Measurements from ENCODE around the gene LPCAT3. TPM values are rescaled to one million over a fixed set of nuclear protein-coding genes. Genes with fewer than 3 reads are reported as not detected.

Gene LPCAT3
- total RNA-seq, 1 donor from 2014 or later: 40.2 TPM

DNA sequence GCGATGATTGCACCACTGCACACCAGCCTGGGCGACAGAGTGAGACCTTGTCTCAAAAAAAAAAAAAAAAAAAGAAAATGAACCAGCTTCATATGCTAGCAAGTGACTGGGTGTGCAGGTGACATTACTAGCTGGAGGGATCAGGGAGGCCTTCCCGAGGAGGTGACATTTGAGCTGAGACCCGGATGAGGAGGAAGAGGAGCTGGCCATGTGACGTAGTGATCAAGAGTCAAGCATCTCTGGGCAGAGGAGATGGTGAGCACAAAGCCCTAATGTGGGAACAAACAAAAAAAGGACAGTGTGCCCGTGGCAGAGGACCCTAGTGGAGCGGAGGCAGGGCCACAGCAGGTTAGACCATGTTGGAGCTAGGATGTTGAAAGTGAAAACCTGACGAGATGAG is 70.7 kb downstream of the LPCAT3 start:
- no peak for DNase-seq (ENCODE audit: low spot score)
- Mint-ChIP-seq H3K4me3 (ENCODE audit: unreplicated experiment) (no peak overlapping the region), H3K27ac (ENCODE audit: unreplicated experiment) (peak overlapping the region; percentile 26), H3K36me3 (ENCODE audit: low read depth, unreplicated experiment) (peaks cover 7% of the 10 kb centered on the region), H3K4me1 (ENCODE audit: unreplicated experiment) (peaks cover 32% of the 10 kb centered on the region), H3K9me3 (ENCODE audit: unreplicated experiment) (no peaks in the 10 kb centered on the region), H3K27me3 (ENCODE audit: unreplicated experiment) (peaks cover 32% of the 10 kb centered on the region)
- TF ChIP-seq, protein P1, sequence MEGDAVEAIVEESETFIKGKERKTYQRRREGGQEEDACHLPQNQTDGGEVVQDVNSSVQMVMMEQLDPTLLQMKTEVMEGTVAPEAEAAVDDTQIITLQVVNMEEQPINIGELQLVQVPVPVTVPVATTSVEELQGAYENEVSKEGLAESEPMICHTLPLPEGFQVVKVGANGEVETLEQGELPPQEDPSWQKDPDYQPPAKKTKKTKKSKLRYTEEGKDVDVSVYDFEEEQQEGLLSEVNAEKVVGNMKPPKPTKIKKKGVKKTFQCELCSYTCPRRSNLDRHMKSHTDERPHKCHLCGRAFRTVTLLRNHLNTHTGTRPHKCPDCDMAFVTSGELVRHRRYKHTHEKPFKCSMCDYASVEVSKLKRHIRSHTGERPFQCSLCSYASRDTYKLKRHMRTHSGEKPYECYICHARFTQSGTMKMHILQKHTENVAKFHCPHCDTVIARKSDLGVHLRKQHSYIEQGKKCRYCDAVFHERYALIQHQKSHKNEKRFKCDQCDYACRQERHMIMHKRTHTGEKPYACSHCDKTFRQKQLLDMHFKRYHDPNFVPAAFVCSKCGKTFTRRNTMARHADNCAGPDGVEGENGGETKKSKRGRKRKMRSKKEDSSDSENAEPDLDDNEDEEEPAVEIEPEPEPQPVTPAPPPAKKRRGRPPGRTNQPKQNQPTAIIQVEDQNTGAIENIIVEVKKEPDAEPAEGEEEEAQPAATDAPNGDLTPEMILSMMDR (IDR thresholded peaks at IDR 0.05; ENCODE audit: unreplicated experiment): no peak

DNA sequence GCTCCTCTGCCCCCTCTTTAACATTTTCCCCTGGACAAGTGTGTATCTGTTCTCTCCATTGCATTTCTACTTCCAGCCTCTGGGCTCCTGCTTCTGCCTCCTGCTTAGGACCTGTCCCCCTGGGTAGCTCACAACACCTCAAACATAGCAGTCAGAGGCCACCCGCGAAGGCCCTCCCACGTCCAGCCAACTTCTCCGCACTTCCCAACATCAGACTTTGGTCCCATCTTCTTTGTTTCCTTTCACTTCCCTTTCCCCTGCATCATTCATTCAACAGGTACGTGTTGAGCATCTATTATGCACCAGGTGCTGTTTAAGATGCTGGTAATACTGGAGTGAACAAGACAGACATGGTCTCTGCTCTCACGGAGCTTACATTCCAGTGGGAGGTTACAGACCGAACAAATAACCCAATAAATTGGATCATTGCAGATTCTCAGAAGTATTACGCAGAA is 71.3 kb downstream of the LPCAT3 start:
- Mint-ChIP-seq H3K27me3 (ENCODE audit: unreplicated experiment) (peaks cover 37% of the 10 kb centered on the region), H3K36me3 (ENCODE audit: low read depth, unreplicated experiment) (peaks cover 10% of the 10 kb centered on the region), H3K9me3 (ENCODE audit: unreplicated experiment) (no peaks in the 10 kb centered on the region), H3K27ac (ENCODE audit: unreplicated experiment) (peak overlapping the region; percentile 67), H3K4me3 (ENCODE audit: unreplicated experiment) (peak overlapping the region; percentile 85), H3K4me1 (ENCODE audit: unreplicated experiment) (peaks cover 30% of the 10 kb centered on the region)
- DNase-seq (ENCODE audit: low spot score): no peak
- TF ChIP-seq, protein P1 (IDR thresholded peaks at IDR 0.05; ENCODE audit: unreplicated experiment): no peak

GRCh38 chr12:6946033-6946919 is 72.0 kb downstream of the LPCAT3 start:
- peak overlapping the region; percentile 67 for H3K27ac Mint-ChIP-seq (ENCODE audit: unreplicated experiment)
- H3K27me3 Mint-ChIP-seq (ENCODE audit: unreplicated experiment): peaks cover 37% of the 10 kb centered on the region
- TF ChIP-seq, protein P1 (IDR thresholded peaks at IDR 0.05; ENCODE audit: unreplicated experiment): no peak
- H3K36me3 Mint-ChIP-seq (ENCODE audit: low read depth, unreplicated experiment): peaks cover 10% of the 10 kb centered on the region
- peak; percentile 80 for DNase-seq (ENCODE audit: low spot score)
- no peaks in the 10 kb centered on the region for H3K9me3 Mint-ChIP-seq (ENCODE audit: unreplicated experiment)
- H3K4me3 Mint-ChIP-seq (ENCODE audit: unreplicated experiment): peak overlapping the region; percentile 85
- H3K4me1 Mint-ChIP-seq (ENCODE audit: unreplicated experiment): peaks cover 30% of the 10 kb centered on the region

DNA sequence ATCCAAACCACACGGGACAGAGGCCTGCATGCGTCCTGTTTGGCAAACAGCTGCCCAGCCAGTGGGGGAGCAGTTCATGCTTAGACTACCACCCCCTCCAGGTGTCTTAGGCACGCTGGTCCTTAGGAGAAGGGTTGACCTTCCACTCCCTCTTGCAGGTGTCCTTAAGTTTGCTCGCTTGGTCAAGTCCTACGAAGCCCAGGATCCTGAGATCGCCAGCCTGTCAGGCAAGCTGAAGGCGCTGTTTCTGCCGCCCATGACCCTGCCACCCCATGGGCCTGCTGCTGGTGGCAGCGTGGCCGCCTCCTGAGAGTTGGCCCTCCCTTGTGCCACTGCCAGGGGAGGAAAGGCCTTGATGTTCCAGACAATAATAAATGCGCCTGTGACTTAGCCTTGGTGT is 72.7 kb downstream of the LPCAT3 start:
- DNase-seq (ENCODE audit: low spot score): no peak
- Mint-ChIP-seq H3K27me3 (ENCODE audit: unreplicated experiment) (peaks cover 35% of the 10 kb centered on the region), H3K4me3 (ENCODE audit: unreplicated experiment) (peak overlapping the region; percentile 44), H3K36me3 (ENCODE audit: low read depth, unreplicated experiment) (peaks cover 12% of the 10 kb centered on the region), H3K9me3 (ENCODE audit: unreplicated experiment) (no peaks in the 10 kb centered on the region), H3K27ac (ENCODE audit: unreplicated experiment) (peak overlapping the region; percentile 53), H3K4me1 (ENCODE audit: unreplicated experiment) (peaks cover 31% of the 10 kb centered on the region)
- TF ChIP-seq, protein P1 (IDR thresholded peaks at IDR 0.05; ENCODE audit: unreplicated experiment): no peak

Measured in endothelial cell (in vitro differentiated cells).